ENCODE measurements around the gene GGT6.

GGT6 gene

DNA sequence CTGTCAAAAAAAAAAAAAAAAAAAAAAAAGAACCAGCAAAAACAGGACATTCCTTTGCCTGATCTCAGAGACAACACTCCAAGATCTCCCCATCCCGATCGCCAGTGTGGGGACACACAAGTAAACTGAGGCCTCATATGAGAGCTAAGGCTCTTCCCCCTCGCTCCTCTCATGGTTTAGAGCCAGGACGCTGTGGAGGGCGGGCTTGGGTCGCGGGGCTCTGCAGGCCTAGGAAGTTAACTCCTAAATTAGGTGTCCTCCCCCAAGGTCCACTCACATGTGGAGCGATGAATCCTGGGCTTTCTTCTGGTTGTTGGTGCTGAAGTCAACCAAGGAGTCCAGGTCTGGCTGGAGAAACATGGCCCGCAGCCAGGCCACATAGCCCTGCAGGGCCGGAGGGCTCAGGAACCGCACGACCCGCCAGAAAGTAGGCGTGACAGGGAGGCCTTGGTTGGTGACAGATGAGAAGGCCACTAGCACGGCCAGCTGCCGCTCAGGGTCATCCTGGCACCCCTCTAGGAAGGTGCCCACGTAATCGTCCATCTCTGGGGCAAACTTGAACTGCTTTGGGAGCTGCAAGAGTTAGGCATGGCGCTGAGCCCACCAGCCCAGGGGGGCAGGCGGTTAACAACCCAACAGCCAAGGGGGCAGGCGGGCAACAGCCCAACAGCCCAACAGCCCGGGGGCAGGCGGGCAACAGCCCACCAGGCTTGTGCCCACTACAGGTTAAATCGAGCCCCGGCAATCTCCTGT is 10.4 kb downstream of the GGT6 start:
- DNase-seq = no peak

DNA sequence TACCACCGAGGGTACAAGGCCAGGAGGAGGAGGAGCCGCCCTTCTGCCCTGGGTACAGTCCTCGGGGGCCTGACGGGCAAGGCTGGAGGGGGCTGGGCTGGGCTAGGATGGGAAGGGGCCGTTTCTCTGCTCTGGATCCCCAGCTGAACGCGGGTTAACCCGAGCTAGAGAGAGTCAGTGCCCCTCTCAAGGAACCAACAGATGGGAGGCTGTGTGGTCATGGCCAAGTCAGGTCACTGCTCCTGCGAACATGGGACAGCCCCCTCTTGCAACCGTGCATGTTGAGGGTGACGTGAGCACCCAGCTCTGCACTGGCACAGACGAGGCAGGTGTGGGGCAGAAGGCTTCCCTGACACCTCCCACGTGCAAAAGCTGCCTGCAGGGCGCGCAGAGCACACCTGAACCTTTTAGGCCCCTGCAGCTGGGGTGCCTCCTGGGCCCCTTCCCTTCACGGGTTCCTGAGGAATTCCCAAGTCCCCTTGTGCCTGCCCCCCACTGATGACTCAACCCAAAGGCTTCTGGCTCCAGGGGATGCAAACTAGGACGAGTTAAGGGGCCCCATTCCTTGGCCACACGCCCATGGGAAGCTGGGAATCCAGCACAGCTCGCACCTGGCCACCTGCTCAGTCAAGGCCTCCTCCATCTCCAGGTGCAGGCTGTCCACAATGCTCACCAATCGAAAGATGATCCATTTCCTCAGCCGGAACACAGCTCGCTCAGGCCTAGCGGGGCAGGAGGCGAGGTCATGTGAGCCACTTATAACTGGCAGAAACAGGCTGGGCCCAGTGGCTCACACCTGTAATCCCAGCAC is 11.5 kb downstream of the GGT6 start:
- peak; percentile 21 for DNase-seq

DNA sequence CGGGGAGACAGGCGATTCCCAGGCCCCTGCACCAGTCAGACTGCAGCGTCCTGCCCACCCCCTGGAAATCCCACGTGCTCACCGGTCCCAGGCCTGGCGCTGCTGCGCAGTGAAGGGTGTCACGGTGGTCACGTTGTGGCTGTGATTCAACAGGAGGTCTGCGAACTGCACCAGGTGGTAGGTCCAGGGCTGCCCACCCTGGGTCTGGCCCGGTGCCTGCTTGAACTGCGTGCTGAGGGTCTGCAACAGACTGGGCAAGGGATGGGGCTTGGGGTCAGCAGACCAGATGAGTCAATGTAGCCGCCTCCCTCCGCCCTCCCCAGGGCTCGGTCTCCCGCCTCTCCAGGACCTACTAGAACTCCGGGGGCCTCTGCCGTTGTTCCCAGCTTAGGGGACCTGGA is 12.3 kb downstream of the GGT6 start:
- DNase-seq = no peak

DNA sequence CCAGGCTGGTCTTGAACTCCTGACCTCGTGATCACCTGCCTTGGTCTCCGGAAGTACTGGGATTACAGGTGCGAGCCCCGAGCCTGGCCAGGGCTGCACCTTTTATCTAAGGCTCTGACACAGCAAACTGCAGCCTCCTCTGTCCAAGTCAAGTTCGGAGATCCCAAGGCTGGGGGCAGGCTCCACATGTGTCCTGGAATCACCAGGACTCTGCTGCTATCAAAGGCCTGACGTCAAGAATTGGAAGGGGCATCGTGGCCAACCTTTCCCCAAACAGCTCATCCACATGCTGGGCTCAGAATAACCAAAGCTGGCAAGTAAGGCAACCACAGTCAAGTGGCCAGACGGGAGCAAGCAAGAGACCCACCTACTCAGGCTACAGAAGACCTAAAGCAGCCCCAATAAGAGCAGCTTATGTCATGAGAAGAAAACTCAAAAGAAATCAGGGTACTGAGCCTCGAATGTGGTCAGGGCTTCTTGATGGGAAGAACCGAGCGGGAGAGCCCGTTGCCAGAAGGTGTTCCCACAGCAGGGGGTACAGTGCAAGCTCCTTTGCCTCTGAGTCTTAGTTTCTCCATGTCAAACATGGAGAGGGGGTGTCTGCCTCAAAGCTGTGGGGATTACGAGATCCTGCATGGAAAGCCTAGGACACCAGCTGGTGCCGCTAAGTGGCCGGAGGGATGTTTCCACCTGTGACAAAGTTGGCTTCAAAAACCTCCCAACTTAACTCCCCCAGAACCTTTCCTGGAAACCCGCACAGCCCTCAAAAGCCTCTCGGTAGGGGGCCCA is 13.1 kb downstream of the GGT6 start:
- no peak for DNase-seq

DNA sequence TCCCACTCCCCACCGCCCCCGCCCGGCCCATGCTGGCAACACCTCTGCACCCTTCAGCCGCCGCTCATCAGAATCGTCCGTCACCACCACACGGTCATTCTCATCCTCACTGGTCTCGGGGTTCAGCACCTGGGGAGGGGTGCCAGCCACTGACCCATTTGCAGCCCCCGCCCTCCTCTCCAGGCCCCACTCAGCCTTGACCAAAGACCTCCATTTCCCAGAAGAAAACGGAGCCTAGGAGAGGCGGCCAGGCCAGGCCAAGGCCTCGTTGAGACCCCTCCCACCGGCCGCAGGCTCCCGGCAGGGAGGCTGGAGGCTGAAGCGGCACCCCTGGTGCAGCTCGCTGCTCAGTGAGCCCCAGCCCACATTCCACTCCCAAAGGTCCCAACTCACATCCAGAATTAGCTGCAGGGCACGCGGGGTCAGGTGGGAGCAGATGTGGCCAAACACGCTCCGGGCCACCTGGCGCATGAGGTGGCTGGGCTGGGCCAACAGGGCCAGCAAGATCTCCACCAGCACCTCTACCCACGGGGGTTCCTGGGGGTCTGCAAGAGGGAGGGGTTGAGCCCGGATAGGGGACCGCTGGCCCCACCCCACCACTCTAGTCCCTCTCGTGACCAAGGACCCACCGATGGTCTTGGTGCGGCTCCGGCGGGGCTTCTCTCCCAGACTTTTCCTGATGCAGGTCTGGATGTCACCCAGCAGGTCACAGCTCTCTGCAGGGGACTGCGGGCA is 15.0 kb downstream of the GGT6 start:
- DNase-seq = no peak

DNA sequence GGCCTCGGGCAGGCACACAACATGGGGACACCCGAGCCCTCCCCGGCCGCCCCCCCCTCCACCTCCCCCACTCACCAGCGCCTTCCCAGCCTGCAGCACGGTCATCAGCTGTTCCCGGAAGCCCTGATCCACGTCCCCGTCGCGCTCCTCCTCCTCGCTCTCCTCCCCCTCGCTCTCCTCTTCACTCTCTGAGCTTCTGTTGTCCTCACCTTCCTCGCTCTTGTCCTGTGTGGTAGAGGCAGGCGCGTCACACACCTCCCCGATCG is 15.5 kb downstream of the GGT6 start:
- no peak for DNase-seq

DNA sequence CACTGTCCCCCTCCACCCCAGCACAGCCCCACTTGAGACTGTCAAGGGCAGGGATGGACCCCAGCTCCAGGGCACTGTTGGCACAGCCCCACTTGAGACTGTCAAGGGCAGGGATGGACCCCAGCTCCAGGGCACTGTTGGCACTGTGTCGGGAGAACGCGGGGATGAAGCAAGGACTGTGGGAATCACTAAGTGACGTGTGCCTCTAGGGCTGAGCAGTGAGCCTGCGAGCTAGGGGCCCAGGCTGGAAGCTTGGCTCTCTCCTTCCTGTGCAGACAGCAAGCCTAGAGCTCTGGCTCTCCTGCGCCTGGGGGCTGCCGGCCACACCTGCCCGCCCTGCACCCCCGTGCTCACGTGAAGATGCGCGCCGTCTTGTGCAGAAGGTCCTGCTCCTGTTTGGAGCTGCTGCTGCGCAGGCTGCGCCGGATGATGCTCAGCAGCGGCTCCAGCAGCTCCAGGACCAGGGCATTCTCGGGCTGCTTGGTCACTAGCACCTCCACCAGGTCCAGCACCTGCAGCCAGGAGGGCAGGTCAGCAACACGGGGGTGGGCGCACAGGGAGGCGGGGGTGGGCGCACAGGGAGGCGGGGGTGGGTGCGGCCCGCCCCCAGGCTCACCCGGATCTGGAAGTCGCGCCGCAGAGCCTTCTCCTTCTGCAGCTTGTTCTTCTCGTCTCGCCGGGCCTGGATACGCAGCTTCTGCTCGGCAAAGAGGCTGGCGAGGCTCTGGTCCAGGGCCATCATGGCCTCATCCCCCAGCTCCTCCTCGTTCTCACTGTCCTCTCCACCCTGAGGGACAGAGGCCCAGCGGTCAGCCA is 16.0 kb downstream of the GGT6 start:
- DNase-seq = no peak

DNA sequence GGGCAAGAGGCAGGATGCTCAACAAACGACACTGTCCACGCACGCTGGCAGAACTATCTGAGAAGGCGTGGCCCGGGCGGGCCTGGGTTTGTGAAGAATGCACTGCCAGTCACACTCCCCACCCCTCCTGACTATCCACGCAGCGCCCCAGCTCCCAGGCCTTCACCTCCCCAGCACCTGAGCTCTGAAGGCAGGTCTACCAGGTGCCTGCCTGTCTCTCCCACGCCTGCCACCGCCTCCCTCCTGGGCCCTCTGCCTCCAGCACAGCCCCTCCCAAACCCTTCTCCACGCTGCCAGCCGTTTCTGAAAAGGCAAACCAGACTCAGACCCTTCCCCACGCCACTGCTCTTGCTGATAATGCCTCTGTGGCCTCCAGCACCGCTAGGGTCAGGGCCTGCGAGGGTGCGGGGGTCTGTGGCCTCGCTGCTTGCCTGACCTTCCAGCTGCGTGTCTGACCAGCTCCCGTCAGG is 16.8 kb downstream of the GGT6 start:
- no peak for DNase-seq

DNA sequence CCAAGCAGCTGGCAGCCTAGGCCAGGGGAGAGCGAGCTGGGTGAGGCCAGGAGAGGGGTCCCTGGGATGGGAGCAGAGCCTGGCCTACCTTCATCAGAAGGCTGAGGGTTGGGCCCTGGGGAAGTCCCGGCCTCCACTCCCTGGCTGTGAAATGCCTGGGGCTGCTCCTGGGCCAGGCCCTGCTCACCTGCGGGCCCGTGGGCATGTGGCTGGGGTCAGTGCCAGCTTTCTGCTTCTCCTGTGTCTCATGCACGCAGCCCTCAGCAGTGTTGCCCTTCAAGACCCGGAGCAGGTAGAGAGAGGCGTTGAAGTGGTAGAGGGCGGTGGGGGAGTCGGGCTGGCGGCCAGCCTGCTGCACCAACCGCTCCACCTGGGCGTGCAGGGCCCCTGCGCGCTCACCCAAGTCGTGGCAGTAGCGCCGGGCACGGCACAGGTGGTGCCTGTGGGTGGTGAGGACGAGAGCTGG is 17.6 kb downstream of the GGT6 start:
- DNase-seq = no peak

DNA sequence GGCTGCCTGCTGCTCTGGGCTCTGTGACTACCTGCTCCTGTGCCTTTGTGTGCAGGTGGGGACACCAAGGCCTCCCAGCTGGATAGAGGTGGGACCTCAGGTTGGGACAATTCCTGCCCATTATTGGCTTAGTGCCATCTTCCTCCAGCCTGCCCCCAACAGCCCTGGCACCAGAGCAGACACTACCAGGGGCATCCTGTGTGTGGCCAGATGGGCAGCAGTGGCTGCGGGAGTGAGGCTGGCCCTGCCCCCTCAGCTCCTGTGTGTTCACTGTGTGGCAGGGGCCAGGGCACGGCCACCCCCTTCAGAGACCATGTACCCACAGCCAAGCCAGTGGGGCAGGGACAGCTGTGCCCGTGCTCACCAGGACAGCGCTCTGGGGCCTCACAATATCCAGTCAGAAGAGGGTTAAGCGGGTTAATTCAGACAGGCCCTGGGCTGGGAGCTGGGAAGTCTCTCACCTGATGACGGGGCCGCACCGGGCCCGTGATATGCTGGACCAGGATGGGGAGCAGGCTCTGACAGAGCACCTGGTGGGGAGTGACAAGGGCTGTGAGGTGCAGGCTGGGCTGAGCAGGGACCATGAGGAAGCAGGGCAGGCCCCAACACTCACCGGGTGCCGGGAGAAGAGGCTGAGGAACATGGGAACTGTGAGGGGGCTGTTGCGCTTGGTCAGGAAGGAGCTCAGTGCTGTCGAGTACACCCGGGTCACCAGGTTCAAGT is 18.2 kb downstream of the GGT6 start:
- no peak for DNase-seq

DNA sequence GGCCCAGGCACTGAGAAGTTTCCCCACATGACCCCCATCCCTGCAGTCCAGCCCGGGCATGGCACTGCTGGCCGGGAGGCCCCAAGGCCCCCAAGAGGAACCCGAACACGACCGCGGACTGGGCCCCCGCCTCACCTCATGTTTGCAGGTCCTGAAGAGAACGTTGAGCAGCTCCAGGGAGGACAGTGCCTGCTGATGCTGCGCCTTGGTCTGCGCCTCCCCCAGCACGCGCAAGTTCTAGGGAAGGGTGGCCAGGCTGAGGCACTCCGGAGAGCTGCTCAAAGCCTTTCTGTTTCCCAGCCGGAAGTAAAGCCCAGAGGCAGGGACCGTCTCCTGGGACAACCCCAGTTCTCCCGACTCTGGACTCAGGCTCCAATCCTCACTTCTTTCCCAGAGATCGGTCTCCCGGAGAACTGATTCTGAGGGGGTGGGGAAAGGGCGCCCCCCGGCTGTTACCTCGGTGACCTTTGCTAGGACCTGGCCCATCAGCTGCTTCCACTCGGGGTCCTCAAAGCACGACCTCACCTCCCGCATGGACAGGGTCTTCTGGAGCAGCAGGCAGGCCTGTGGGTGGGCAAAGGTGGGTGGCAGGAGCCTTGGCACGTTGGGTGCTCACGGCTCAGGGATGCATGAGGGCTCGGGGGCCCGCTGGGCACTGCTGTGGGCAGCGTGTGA is 18.9 kb downstream of the GGT6 start:
- DNase-seq = no peak

DNA sequence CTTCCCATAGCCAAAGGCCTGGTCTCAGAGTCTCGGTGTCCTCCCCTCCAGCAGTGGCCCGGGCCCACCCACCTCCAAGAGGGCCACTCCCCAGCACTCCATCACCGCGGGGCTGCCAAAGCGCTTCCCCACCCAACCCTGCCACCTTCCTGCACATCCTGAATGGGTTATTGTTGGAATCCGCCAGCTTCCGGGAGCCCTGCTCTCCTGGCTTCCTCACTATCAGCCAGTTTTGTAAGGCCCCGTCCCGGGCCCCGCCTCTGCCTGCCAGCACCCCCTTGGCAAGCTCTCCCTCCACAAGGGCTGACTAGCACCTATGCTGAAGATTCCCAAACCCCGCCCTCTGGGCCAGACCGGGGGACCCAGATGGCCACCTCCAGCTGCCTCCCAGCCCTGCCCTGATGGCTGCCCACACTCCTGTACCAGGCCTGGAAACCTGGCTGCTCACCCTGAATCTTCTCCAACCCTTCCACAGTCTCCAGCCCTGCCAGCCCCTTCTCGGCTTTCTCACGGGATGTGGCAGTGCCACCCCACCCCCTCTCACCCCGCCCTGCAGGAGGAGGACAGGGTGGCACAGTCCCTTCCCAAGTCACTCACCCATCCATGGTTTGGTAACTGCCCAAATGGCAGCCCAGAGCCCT is 19.6 kb downstream of the GGT6 start:
- DNase-seq = no peak

DNA sequence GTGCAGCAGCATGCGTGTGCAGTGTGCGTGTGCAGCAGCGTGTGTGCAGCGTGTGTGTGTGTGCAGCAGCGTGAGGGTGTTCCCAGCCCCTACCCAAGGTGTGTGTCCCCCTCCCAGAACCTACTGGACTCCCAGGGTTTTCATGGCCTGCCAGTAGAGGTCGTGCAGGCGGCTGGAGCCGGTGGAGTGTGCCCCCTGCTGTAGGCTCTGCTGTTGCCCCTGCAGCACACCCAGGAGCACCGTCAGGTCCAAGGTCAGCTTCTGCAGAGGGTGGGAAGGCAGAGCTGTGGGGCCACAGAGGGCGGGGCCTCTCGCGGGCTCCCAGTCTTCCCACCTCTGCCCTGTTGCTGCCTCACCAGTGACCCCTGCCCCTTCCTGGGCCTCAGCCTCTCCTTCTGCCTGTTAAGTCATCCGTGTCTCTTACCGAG is 20.1 kb downstream of the GGT6 start:
- DNase-seq = no peak

DNA sequence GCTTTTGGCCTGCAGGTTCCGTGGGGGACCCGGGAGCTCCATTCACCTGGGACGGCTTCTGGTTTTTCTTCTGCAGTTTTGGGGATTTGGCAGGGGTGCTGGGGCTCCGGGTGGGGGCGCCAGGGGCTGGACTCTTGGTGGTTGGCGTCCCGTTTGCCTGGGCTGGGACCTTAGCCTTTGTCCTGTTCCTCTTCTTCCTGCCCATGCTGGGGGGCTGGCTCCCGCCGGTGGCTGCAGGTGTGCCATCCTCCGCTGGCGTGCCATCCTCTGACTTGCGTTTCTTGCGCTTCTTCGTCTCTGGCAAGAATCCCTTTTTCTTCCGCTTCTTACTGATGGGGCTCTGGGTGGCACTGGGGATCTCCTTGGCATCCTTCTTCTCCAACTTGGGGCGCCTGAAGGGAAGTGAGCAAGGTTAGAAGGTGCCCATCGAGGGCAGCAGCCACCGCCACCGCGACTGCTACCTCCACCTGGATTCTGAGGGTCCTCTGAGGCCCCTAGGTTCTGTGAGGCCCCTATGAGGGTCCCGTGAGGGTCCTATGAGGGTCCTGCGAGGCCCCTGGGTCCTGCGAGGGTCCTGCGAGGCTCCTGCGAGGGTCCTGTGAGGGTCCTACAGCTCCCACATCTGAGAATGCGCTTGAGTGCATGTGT is 20.7 kb downstream of the GGT6 start:
- DNase-seq = no peak

DNA sequence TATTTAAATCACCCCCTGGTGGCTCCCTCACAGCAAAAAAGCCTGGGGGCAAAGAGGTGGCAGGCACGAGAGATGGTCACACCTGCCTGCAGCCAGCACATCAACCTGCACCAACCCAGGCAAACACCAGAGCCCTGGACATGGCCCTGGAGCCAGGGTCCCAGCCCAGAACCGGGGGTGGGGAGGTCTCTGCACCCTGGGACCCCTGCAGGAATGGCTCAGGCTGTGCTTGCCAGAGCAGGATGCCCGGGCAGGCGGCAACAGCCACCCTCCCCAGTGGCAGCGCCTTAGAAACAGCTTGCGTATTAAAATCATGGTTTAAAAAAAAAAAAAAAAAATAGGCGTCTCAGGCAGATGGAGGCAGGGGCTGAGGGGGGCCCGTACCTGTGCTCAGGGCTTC is 21.4 kb downstream of the GGT6 start:
- DNase-seq = no peak

DNA sequence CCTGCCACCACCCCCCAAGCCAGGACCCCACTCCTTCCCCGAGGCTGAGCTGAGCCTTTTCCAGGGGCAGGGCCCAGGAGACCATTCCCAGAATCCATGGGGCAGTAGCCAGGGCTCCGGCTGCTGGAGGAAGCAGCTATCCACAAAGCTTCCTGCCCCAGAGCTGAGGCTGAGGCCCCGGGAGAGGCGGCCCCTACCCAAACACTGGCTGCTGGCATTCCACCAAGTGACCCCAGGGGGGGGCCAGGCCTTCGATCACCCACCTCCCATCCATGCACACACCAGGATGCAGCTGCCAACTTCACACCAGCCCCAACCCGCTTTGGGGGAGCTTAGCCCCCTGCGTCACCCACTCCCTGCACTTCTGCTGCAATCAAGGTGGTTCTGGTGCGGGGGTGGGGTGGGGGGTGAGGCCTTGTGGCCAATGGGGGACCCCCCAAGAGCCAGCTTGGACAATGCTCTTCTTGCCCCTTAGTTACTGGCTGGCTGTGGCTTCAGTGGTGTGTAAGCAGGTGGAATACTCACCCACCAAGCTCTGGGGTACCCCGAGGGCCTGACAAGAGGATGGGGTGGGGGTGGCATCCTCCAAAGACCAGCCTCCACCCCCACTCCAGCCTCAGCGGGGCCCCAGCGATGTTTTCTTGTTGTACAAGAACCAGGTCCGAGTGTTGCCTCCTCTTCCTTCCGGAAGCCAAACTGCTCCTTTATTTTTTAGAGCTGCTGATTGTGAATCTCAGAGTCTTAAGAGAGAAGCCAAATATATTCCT is 22.0 kb downstream of the GGT6 start:
- DNase-seq = no peak

DNA sequence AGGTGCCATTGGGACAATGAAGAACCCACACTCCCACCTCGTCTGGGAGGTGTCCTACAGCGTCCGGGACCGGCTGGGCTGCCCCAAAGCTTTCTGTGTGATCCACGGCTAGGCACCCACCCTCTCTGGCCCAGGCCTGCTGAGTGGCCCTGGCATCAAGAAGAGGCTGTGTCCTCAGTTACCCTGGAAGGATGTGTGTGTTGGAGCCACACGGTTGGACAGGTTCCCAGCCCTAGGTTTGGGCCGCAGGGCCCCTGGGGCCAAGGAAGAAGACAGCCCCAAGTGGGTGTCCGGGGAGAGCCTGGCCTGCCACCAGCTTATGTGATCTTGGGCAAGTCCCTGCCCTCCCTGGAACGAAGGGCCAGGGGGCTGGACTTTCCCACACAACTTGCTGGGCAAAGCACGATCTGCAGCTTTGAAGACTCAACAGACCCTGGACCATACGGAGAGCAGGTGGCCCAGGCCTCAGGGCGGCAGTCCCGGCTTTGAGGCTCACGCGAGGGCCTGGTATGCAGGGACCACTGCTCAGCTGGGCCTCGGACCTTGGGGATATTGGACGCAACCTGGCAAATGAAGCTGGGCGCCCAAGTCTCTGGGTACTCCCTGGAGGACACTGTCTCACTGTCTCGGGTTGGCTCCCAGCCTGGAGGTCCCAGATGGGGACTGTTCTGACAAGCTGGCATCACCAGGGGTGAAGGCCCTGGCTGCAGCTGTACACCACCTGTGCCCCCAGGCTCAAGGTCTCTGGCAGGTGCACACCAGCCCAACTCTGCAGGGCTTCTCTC is 22.7 kb downstream of the GGT6 start:
- no peak for DNase-seq
